Natural killer cell (primary cell): Measurements from ENCODE around the gene EIF2B5. TPM values are rescaled to one million over a fixed set of nuclear protein-coding genes. Genes with fewer than 3 reads are reported as not detected.

ENCODE experiments used
- ATAC-seq, 3 donors: fragments of 150-1000 bp in 2 of 3; fragments of 200-7000 bp in 1 of 3; cut with Tn5 transposase; 1 replicate in 1 of 3; 2 replicates in 2 of 3; pipeline ENCODE4 v1.10.0; 2021; ENCODE audit warnings: mild to moderate bottlenecking in 2 of 3, moderate library complexity in 2 of 3
- DNase-seq, 2 donors: peaks; one replicate each; pipeline versions ENCODE4 v3.0.0 to v3.0.0-alpha.2; 2013 to 2021; ENCODE audit warnings: mixed read lengths in 1 of 2
- H3K27ac ChIP-seq: one replicate; pipeline ENCODE4 v1.5.1; 2013; ENCODE audit warnings: mild to moderate bottlenecking, low read length
- H3K27me3 ChIP-seq: one replicate; pipeline ENCODE4 v1.6.1; 2013; ENCODE audit warnings: low read length; ENCODE audit not compliant: control insufficient read depth, insufficient read depth
- H3K36me3 ChIP-seq: one replicate; pipeline ENCODE4 v1.6.1; 2013; ENCODE audit warnings: low read length; ENCODE audit not compliant: control insufficient read depth, insufficient read depth
- H3K4me1 ChIP-seq: one replicate; pipeline ENCODE4 v1.6.1; 2013; ENCODE audit warnings: low read length; ENCODE audit not compliant: control insufficient read depth, insufficient read depth
- H3K4me3 ChIP-seq: one replicate; pipeline ENCODE4 v1.5.1; 2013; ENCODE audit warnings: low read length
- H3K9me3 ChIP-seq: one replicate; pipeline ENCODE4 v1.6.1; 2013; ENCODE audit warnings: low read length; ENCODE audit not compliant: control insufficient read depth, insufficient read depth
- H3K27ac Mint-ChIP-seq, 2 donors: one replicate each; pipeline ENCODE4 v1.8.0; 2022; ENCODE audit warnings: mild to moderate bottlenecking in 2 of 2, mixed read lengths in 2 of 2, moderate library complexity in 1 of 2
- H3K27me3 Mint-ChIP-seq, 2 donors: one replicate each; pipeline ENCODE4 v1.8.0; 2022; ENCODE audit warnings: low read depth in 2 of 2, mixed read lengths in 2 of 2
- H3K36me3 Mint-ChIP-seq: one replicate; pipeline ENCODE4 v1.8.0; 2022; ENCODE audit warnings: mixed read lengths
- H3K4me1 Mint-ChIP-seq, 2 donors: one replicate each; pipeline ENCODE4 v1.8.0; 2022; ENCODE audit warnings: mixed read lengths in 2 of 2
- H3K4me3 Mint-ChIP-seq: one replicate; pipeline ENCODE4 v1.8.0; 2022; ENCODE audit warnings: mild to moderate bottlenecking, moderate library complexity, mixed read lengths
- H3K9me3 Mint-ChIP-seq, 2 donors: one replicate each; pipeline ENCODE4 v1.8.0; 2022; ENCODE audit warnings: mixed read lengths in 2 of 2
- CTCF ChIP-seq: fragments of 200-600 bp; IDR thresholded peaks from one replicate; pipeline ENCODE4 v1.8.0; 2022; ENCODE audit warnings: antibody characterized with exemption
- WGBS: methylation state at CpG from one replicate; pipeline ENCODE4 v1.1.7; 2013; ENCODE audit warnings: missing lambda C conversion rate; ENCODE audit not compliant: insufficient coverage; 5-methylcytosine and 5-hydroxymethylcytosine counted together
- intact Hi-C: fragments of 100-400 bp; cut with micrococcal nuclease; formaldehyde crosslinking; loops from one replicate; pipeline ENCODE4 v1.14.2; 2022
- total RNA-seq, 4 donors: library from RNA; stranded (reverse); fragments of 120-200 nt in 1 of 4; gene quantifications; one replicate each; pipeline versions ENCODE4 v1.2.3 to v1.2.4, GENCODE V29; 2013 to 2022

The EIF2B5 gene
- total RNA-seq, 3 donors from 2014 or later (not counting 1 experiment from before 2014, with no cell fraction given): 44.5 to 59.4 (median 54.8) TPM

DNA sequence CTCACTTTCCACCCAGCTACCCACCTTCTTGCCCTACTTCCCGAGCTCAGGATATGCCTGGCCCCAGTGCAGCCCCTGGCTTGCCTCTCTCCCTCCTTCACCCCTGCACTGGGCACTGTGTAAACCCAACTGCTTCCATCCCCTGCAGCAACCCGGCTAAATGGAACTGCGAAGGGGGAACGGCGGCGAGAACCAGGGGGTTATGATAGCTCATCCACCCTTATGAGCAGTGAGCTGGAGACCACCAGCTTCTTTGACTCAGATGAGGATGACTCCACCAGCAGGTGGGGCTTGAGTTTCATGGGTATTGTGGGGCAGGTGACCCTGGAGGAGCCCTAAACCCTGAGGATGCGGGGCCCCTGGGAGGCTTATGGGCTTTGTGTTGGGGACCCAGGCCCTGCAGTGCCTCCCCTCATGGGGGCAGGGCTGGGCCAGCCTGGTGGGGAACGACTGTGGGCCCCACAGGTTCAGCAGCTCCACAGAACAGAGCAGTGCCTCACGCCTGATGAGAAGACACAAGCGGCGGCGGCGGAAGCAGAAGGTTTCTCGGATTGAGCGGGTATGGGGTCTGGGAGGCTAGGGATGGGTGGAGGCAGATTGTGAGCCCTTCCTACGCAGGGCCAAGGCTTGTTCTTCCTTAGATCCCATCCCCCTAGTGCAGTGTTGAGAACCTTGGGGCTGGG, 29.6 kb downstream of the EIF2B5 start:
- H3K27me3 Mint-ChIP-seq: no peaks in the 10 kb centered on the region
- TF ChIP-seq CTCF: no peak
- H3K9me3 ChIP-seq: no peaks in the 10 kb centered on the region
- H3K4me3 ChIP-seq: no peak overlapping the region
- no peak for DNase-seq
- H3K36me3 Mint-ChIP-seq: no peaks in the 10 kb centered on the region
- H3K27me3 ChIP-seq: no peaks in the 10 kb centered on the region
- H3K27ac Mint-ChIP-seq: no peak overlapping the region
- H3K36me3 ChIP-seq: peaks cover 46% of the 10 kb centered on the region
- peaks cover 12 to 22% of the 10 kb centered on the region in 2 donors for H3K4me1 Mint-ChIP-seq
- WGBS: 96% methylated on average over 16 of the region's 16 CpGs
- H3K4me1 ChIP-seq: peaks cover 4% of the 10 kb centered on the region
- intact Hi-C loops: no loop called here
- H3K9me3 Mint-ChIP-seq: no peaks in the 10 kb centered on the region
- H3K4me3 Mint-ChIP-seq: no peak overlapping the region
- ATAC-seq: no peak
- no peak overlapping the region for H3K27ac ChIP-seq

DNA sequence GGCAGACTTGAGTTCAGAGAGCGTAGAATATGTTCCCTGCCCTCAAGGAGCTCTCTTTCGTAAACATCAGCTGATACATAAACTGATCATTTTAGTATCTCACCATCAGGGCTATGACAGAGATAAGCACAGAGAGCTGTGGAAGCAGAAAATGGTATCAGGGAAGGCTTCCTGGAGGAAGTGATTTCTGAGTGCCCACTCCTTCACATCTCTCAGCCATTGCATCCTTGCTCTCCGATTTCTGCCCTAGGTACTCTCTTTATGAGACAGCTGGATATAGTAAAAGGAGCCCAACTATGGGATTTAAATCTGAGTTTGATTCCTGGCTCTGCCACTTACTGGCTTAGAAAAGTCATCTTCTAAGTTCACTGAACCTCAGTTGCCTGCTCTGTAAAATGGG, 30.4 kb downstream of the EIF2B5 start:
- Histone ChIP-seq H3K4me1 (peaks cover 4% of the 10 kb centered on the region), H3K4me3 (no peak overlapping the region), H3K27me3 (no peaks in the 10 kb centered on the region), H3K27ac (no peak overlapping the region), H3K36me3 (peaks cover 46% of the 10 kb centered on the region), H3K9me3 (no peaks in the 10 kb centered on the region)
- H3K4me3 Mint-ChIP-seq: no peak overlapping the region
- intact Hi-C loops: no loop called here
- no peaks in the 10 kb centered on the region for H3K27me3 Mint-ChIP-seq
- H3K4me1 Mint-ChIP-seq: peaks cover 7 to 16% of the 10 kb centered on the region in 2 donors
- no peaks in the 10 kb centered on the region for H3K9me3 Mint-ChIP-seq
- DNase-seq (no peak), ATAC-seq (no peak)
- 97% methylated on average over 3 of the region's 3 CpGs for WGBS
- no peak for TF ChIP-seq CTCF
- no peaks in the 10 kb centered on the region for H3K36me3 Mint-ChIP-seq
- no peak overlapping the region for H3K27ac Mint-ChIP-seq

DNA sequence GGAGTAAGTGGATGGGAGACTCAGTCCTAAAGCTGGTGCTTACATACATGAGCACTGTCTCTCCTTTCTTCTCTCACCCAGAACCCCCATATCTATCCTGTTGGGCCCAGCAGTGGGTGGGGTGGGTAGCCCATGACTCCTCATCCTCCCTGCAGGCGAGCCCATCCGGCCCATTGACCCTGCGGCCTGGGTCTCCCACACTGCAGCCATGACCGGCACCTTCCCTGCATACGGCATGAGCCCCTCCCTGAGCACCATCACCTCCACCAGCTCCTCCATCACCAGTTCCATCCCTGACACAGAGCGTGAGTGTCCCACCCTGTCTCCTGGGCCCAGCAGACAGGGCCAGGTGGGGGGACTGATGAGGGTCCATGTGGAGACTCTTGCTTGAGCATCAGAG, 31.5 kb downstream of the EIF2B5 start:
- no peak overlapping the region for H3K27ac Mint-ChIP-seq

More for the DNA sequence above, 31.5 kb downstream of the EIF2B5 start:
- Mint-ChIP-seq H3K9me3 (no peaks in the 10 kb centered on the region), H3K36me3 (no peaks in the 10 kb centered on the region), H3K27me3 (no peaks in the 10 kb centered on the region), H3K4me3 (no peak overlapping the region), H3K4me1 (peaks cover 6 to 16% of the 10 kb centered on the region in 2 donors)
- Histone ChIP-seq H3K9me3 (no peaks in the 10 kb centered on the region), H3K27ac (no peak overlapping the region), H3K4me1 (no peaks in the 10 kb centered on the region), H3K27me3 (no peaks in the 10 kb centered on the region), H3K36me3 (peaks cover 50% of the 10 kb centered on the region), H3K4me3 (no peak overlapping the region)
- DNase-seq (no peak), ATAC-seq (no peak)
- intact Hi-C loops: no loop called here
- WGBS: 95% methylated on average over 6 of the region's 6 CpGs
- no peak for TF ChIP-seq CTCF
